Bronchial epithelial cell (primary cell): ENCODE data around the gene PPP1R16B. TPM values are rescaled to one million over a fixed set of nuclear protein-coding genes. Genes with fewer than 3 reads are reported as not detected.
A peak's percentile ranks its signal among the peaks of the same experiment; 100 is the strongest.

Experiments
- DNase-seq: peaks from one replicate; pipeline ENCODE4 v3.0.0-alpha.2; 2010; ENCODE audit warnings: low read depth
- FAIRE-seq: peaks from 2 replicates; lab custom pipeline; 2011; peaks lifted over from hg19 to GRCh38; lab: Jason Lieb, UNC
- H3K27me3 ChIP-seq: 2 replicates; pipeline ENCODE4 v1.5.1; 2011; ENCODE audit warnings: low read length; ENCODE audit not compliant: control insufficient read depth, insufficient read depth
- H3K36me3 ChIP-seq: 2 replicates; pipeline ENCODE4 v1.5.1; 2011; ENCODE audit warnings: low read length; ENCODE audit not compliant: control insufficient read depth, insufficient read depth
- H3K4me3 ChIP-seq: 2 replicates; pipeline ENCODE4 v1.5.1; 2011; ENCODE audit warnings: mild to moderate bottlenecking, low read depth, low read length, control low read depth
- CTCF ChIP-seq: IDR thresholded peaks from 2 replicates; pipeline ENCODE4 v1.5.1; 2011; ENCODE audit warnings: mild to moderate bottlenecking, moderate library complexity, low read length, control low read depth, inconsistent platforms; ENCODE audit not compliant: insufficient read depth, severe bottlenecking
- total RNA-seq: library from RNA; depleted of rRNA; stranded (reverse); fragments of >200 nt; gene quantifications from 2 replicates; pipeline ENCODE4 v1.2.1, GENCODE V29; 2014

The PPP1R16B gene
- total RNA-seq, 1 donor from 2014 or later, result 0.26 TPM

DNA sequence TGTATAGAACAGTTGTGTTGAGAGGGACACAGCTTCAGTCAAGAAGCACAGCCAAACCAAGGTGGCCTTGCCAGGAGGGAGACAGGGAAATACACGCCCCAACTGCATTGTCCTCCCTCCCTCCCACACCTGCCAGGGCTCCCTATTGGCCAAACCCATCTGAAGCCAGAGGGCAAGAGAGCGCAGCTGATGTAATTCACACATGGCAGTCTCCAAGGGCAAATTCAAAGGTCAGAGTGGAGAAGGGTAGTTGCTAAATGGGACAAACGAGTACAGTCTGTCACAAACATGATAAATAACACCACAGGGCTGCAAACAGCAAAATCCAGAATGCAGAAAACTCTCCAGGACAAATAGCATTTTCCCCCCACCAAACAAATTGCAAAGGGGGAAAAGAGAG, 23.2 kb upstream of the PPP1R16B start:
- H3K4me3 ChIP-seq, result no peak overlapping the region
- no peaks in the 10 kb centered on the region for H3K36me3 ChIP-seq
- no peak for TF ChIP-seq CTCF
- DNase-seq (no peak), FAIRE-seq (no peak)
- no peaks in the 10 kb centered on the region for H3K27me3 ChIP-seq

DNA sequence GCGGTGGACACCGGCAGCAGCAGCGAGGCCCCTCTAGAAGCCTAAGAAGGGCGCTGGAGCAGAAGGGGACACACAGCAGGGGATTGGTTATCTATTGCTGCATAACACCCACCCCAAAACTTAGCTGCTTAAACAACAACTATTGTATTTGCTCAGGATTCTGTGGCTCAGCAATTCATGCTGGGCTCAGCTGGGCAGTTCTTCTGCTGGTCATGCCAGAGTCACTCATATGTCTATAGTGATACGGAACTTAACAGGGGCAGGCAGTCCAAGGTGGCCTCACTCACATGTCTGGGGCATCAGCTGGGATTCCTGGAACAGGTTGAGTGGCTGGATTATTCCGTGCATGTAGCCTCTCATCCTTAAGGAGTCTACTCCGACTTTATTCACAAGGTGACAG, 17.6 kb upstream of the PPP1R16B start:
- DNase-seq, result no peak
- Histone ChIP-seq H3K27me3 (no peaks in the 10 kb centered on the region), H3K4me3 (no peak overlapping the region), H3K36me3 (no peaks in the 10 kb centered on the region)
- no peak for TF ChIP-seq CTCF
- FAIRE-seq, result no peak

DNA sequence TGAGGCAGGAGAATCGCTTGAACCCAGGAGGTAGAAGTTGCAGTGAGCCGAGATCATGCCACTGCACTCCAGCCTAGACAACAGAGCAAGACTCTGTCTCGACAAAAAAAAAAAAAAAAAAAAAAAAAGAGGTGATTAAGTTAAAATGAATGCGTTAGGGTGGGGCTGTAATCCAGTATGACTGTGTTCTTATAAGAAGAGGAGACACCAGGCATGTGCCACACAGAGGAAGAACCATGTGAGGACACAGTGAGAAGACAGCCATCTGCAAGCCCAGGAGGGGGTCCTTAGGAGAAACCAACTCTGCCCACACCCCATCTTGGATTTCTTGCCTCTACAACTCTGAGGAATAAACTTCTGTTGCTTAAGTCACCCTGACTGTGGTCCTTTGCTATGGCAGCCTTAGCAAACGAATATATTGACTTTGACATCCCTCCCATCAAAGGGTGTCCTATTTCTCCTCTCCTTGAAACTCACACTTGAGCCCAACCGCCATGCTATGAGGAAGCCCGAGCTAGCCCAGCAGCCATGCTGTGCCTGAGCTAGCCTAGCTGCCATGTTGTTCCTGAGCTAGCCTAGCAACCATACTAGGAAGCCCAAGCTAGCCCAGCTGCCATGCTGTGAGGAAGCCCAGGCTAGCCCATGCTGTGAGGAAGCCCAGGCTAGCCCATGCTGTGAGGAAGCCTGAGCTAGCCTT, 15.8 kb upstream of the PPP1R16B start:
- DNase-seq, result peak; percentile 70
- no peak overlapping the region for H3K4me3 ChIP-seq
- no peaks in the 10 kb centered on the region for H3K36me3 ChIP-seq
- H3K27me3 ChIP-seq, result no peaks in the 10 kb centered on the region
- no peak for TF ChIP-seq CTCF
- no peak for FAIRE-seq

GRCh38 chr20:38790200-38791053, 15.1 kb upstream of the PPP1R16B start:
- TF ChIP-seq CTCF, result peak; percentile 68
- no peaks in the 10 kb centered on the region for H3K36me3 ChIP-seq
- no peak overlapping the region for H3K4me3 ChIP-seq
- DNase-seq, result peak; percentile 68
- H3K27me3 ChIP-seq, result no peaks in the 10 kb centered on the region
- FAIRE-seq, result no peak

GRCh38 chr20:38791291-38791690, 14.2 kb upstream of the PPP1R16B start:
- TF ChIP-seq CTCF, result no peak
- no peak overlapping the region for H3K4me3 ChIP-seq
- no peaks in the 10 kb centered on the region for H3K27me3 ChIP-seq
- DNase-seq (no peak), FAIRE-seq (no peak)
- no peaks in the 10 kb centered on the region for H3K36me3 ChIP-seq
